ENCODE data around the gene ARL6IP4.

ARL6IP4 gene

DNA sequence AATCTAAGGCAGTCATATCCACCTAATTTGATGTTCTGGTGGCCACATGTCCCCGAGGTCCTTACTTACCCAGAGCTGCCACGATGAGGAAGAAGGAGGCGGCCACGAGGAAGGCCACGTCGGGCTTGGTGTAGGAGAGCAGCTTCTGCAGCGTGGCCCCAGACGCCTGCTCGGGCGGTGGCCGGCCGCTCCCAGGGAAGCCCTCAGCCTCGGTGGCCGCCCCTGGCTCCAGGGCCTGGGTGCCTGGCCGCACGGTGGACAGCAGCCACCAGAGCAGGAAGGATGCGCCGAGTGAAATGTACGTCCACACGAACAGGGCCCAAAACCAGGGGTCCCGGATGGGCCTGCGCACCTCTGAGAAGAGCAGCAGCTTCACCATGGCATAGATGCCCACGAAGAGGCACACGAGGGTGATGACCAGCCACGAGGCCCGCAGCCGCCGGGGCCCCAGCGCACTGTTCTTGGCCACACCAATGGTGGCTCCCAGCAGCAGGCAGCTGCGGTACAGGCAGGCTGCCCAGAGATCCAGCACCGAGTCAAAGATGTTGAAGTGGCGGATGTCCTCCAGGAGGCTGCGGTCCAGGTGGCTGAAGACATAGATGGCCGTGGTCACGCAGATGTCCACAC, 20.8 kb upstream of the ARL6IP4 start:
- DNase-seq, result no peak

DNA sequence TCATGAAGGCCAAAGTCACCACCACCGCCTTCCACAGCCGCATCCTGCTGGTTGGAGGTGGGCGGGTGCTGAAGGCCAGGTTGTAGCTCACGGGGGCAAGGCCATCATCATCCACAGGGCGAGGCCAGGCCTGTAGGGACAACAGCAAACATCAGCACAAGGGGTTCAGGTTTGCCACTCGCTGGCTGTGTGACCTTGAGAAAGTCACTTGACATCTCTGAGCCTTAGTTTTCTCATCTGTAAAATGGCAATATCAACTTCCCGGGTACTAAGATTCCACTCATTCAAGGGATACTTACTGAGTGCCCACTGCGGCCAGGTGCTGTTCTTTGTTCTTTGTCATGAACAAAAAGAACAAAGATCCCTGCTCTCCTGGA, 20.3 kb upstream of the ARL6IP4 start:
- DNase-seq, result no peak

DNA sequence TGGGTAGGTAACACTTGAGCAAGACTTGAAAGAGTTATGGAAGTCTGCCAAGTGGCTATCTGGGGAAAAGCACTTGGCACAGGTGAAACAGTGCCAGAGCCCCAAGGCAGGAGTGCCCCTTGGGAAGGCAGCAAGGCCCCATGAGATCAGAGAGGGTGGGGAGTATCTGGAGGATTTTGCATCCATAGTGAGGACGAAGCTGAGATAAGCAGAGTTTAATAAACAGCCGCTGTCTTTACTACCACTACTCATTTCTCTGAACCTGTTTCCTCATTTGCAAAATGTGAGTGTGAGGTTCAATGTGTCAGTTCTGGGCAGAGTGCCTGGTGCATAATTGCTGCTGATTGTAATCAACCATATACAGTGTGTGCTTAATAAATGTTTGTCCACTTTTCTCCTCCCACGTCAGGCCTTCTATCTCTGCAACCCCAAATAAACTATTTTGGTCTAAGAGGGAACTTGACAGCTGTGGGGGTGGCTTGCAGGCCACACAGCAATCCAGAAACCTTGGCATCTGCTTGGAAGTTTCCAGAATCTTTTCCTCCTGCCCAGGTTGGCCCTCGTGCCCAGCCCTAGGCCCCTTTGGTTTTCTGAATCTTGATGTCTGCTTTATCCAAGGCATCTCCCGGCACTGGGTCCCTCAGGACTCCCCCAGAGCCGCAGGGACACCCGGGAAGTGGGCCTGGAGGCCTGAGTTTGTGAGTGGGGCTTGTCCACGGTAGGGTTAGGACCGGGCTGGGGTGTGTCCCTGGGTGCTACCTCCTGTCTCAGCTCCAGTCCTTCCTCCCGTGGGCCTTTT, 18.8 kb upstream of the ARL6IP4 start:
- no peak for DNase-seq

DNA sequence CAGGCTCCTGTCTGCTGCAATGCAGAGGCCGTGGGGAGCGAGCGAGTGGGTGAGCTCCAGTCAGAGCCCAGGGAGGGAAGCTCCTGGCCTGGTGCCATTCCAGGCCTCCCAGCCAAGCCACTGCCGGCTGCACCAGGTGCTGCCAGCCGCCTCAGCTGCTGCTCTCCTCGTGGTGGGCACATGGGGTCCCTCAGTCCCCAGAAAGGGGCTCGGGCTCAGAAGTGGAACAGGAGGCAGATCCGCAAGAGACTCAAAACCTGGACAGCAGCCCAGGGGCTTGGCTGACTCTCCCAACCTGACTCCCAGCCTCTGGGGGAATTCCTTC, 16.6 kb upstream of the ARL6IP4 start:
- no peak for DNase-seq

DNA sequence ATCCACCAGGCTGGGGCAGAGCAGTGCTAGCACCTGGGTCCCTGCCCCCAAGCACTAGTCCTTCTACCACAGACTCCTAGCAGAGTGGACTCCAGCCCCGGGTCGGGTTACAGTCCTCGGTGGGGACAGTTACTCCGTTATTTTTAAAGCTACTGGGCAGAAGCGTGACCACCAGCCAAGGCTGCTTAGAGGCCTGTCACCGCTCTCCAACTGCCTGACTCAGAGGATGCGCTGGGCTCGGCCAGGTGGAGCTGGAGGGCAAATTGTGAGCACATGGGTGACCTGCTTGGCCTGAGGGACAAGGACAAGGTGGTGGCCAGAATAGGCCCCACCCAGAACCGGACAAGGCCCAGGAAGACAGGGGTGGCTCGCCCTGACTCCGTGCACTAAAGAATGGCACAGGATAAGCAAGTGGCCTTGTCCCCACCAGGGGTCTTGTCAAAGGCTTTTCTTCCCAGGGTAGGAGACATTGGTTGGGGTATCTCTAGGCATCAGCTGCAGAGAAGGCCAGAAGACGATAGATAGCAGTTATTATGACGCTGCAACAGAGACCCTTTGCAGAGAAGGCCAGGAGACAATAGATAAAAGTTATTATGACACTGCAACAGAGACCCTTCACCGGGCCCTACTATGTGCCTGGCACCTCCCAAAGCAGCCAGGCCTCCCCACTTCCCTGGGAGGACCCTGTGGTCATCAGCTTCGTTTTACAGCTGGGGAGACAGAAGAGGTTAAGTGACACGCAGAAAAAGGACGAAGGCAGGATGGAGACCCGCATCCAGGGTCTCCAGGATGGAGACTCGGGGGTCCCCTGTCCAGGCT, 15.8 kb upstream of the ARL6IP4 start:
- DNase-seq, result no peak

DNA sequence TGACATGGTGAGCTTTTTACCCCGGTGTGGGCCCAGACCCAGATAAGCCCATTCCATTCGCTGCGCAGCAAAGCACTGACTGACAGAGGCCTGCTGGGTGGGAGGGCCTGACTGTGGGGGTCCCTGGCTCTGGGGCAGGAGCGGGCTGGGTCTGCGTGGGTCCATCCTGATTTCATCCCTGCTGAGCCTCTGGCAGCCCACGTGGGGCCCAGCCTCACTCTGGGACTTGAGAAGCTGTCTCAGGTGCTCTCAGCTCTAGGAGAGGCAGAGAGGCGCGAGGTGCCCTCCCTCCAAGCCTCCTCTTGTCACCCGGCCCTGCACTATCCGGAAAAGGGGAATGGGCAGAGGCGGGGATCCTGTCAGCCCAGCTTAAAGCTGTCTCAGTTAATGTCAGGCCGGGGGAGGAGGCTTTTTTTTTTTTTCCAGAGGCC, 15.1 kb upstream of the ARL6IP4 start:
- DNase-seq, result no peak

DNA sequence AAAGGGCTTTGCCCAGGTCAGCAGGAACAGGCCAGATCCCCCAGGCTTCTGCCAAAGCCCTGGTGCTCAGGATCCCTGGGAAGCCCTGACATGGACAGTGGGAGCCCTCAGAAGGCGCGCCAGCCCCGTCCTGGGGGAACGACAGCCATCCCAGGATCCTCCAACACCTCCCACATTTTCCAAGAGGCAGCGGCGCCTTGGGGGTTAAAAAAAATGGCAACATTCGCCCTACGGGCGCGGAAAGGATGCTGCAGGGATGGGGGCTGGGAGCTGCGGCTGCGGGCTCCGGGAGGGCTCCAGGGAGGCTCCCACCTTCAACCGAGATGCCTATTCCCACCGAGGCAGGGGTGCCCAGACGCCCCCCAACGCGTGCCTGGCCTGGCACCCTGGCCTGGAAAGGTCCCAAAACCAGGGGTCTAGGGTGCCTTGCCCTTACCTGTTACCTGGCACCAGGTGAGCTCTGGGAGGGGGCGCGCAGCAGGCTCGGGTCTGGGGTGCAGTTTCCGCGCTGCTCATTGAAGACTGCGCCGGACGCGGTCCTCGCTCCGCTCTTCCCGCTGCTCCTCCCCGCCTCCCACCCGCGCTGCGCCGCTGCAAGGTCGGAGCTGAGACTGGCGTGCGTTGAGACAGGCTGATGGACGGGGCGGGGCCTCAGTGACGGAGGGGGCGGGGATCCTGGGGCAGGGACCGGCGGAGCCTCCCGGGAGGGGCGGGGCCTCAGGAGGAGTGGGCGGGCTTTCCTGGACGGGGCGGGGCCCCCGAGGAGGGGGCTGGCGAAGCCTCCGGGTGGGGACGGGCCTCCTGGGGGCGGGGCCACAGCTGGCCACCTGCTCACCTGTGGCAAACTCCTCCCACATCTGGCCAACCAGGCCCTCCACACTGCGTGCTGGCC, 14.4 kb upstream of the ARL6IP4 start, which contains the start of gene ABCB9:
Gene ABCB9, minus strand, starts transcription at position 613 of the 892 bp plus-strand sequence. CDS start 6,228 bp downstream, outside the sequence.
- peak; percentile 90 for DNase-seq

DNA sequence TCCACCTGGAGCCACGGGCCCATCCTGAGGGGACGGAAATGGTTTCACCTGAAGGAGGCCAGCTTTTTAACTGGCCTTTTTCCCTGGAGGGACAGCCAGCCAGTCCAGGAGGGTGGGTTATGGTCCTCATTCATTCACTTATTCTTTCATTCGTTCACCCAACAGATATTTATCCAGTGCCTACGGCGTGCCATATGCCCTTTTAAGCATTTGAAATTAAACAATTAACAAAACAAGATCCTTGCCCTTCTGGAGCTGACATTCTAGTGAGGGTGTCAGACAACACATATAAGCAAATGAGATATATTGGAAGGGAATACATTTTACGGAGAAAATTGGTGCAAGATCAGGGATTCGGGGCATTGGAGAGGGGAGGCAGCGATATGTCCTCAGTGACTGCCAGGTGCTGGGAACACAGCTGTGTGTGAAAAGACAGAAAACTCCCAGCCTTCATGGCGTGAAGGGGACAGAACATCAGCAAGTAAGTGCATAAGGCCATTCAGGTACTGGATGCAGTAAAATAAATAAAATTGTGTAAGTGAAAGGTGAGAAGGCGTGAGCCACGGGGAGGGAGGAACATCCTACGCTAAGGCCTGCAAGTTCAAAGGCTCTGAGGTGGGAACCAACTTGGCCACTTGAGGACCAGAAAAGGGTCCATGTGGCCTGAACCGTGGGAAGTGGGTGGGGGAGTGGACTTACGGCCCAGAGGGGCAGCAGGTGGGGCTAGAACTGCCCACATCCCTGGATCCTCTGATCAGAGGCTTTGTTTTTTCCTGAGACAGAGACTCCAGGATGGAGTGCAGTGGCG, 13.5 kb upstream of the ARL6IP4 start:
- DNase-seq, result no peak

DNA sequence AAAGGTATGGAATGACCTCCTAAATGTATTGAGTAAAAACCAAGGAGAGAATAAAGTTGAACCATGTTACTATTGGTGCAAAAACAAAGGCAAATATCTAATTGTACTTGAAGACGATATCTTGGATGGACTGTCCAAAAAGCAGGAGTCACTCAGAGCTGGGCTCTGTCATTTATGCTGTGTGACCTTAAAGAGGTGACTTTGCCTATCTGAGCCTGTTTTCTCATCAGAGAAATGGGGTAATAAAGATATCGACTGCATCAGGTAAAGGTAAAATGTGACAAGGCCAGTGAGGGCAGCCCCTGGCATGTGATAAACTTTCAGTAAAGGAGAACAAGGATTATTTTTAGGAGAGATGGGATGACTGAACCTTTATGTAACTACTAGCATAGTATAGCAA, 12.4 kb upstream of the ARL6IP4 start:
- DNase-seq, result no peak

DNA sequence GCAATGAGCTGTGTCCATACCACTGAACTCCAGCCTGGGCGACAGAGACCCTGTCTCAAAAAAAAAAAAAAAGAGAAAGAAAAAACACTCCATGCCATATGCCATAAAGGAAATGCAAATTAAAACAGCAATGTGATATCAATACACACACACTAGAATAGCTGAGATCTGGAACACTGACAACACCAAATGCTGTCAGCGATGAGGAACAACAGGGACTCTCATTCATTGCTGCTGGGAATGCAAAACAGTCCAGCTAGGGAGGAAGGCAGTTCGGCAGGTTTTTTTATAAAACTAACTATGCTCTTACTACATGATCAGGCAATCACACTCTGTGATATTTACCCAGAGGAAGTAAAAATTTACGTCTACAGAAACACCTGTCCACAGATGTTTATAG, 10.8 kb upstream of the ARL6IP4 start:
- peak; percentile 16 for DNase-seq

DNA sequence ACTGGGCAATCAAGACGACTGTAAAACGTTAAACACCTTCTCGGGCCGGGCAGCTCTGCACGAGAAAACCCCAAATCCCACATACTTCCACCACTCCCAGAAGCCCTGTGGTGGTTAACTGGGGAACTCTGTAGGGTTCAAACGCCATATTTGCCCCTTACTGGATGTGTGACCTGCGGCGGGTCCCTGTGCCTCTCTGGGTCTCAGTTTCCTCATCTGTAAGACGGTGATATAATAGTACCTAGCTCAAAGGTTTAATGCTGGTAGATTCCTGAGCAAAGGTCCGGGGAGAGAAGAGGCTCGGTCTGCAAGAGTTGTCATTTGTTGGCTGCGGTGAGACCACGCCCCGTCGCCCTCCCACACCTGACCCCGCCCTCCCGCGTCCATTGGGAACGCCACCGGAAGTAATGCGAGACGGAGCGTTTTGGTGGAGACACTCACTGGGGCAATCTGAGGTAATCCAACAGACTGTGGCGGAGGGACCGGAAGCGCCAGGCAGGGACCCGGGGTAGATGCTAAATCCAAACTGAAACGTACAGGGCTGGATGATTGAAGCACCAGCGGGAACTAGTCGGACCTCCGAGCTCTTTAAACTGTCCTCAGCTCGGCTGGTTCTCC, 6.1 kb upstream of the ARL6IP4 start:
- DNase-seq, result peak; percentile 99

DNA sequence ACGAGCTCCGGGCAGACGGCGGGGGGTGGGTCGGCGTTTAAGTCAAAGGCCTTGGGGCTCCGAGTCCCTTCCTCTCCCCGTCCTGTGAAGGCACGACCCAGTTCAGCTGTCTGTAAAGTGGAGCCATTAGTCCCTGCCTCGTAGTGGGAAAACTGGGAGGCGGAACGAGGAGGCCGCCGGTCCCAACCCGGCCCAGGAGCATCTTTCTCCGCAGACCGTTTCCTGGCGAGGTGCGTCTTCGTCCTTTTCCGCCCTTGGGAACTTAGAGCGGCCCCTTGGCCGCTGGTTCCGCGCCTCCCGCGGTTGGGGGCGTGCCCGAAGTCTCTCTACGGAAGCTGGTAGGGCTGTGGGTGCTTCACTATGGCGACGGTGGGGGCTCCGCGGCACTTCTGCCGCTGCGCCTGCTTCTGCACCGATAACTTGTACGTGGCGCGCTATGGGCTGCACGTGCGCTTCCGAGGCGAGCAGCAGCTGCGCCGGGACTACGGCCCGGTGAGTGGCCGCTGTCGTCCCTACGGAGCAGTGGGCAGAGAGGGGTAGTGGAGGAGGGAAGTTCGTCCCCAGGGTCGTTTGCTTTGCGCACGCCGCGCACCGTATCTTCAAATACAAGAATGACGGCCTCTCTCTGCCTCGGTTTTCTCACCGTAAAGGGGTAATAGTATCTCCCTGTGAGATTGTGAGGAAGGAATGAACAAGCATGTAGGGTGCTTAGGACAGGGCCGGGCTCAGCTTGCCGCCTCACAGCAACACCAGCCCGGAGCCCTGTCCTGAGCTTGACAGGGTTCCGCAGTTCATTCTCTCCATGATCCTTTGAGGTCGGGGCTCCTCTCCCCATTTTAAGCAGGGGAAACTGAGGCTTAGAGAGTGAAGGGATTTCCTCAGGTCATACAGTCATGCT, 5.3 kb upstream of the ARL6IP4 start, which contains the start of gene OGFOD2:
Gene OGFOD2, plus strand, starts transcription at position 353 of the 898 bp plus-strand sequence. Its CDS starts 8 bp downstream, at position 361.
- DNase-seq, result peak; percentile 91

DNA sequence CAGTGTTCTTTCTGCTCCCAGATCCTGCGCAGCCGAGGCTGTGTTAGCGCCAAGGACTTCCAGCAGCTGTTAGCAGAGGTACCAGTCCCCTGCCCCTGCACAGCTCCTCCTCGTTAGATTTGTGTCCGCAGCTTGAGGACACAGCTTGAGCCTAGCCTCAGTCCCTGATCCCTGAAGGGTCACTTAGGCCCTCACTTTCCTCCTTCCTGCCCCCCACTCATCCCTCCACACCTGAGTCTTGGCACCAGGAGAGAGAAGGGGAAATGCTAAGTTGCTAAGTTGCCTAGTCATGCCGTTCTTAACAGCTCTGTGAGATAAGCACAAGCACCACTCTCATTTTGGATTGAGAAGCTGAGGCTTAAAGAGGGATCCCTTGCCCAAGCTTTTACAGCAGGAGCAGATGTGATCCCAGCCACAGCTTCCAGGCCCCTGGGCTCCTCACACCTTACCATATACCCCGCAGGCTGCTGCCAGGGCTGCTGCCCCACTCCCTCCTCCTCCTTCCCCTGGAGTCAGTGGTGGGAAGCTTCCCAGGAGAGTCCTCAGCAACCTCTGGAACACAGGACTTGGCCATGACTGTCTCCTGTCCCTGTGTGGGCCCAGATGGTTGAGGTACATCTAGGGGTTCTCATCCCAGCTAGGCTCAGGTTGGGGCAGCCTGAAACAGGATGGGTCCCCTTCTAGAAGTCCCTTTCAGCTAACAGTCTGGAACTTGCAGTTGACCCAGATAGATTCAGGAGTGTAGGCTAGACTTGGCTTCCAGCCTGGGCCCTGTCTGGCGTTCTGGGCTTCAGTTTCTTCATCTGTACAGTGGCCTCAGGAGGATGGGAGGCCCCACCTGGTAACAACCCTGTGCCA, 4.5 kb upstream of the ARL6IP4 start:
- no peak for DNase-seq

DNA sequence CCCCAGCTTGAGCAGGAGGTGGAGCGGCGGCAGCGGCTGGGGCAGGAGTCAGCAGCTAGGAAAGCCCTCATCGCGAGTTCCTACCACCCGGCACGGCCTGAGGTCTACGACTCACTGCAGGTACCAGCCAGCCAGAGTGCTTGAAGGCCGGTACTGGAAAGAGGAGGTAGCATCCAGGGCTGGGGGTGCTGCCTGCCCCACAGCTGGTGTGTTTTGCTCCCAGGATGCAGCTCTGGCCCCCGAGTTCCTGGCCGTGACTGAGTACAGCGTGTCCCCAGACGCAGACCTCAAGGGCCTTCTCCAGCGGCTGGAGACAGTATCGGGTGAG, 3.9 kb upstream of the ARL6IP4 start:
- no peak for DNase-seq

DNA sequence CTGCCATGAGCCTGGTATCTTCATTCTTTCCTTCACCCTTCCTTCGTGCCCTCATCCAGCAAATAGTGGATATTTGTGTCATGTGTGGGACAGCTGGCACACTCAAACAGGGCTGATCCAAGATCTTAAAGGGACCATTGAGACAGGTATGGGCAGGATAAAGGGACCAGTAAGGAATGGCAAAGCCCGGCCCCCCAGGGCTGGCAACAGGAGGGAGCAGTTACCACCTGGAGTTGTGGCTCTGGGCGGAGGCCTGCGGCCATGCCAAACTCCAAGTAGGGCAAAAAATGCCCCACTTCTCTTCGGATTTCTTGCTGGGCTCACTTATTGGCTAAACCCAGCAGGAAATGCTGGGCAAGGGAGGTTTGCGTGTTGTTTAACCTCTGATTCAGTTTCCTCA, 3.3 kb upstream of the ARL6IP4 start:
- DNase-seq, result no peak

DNA sequence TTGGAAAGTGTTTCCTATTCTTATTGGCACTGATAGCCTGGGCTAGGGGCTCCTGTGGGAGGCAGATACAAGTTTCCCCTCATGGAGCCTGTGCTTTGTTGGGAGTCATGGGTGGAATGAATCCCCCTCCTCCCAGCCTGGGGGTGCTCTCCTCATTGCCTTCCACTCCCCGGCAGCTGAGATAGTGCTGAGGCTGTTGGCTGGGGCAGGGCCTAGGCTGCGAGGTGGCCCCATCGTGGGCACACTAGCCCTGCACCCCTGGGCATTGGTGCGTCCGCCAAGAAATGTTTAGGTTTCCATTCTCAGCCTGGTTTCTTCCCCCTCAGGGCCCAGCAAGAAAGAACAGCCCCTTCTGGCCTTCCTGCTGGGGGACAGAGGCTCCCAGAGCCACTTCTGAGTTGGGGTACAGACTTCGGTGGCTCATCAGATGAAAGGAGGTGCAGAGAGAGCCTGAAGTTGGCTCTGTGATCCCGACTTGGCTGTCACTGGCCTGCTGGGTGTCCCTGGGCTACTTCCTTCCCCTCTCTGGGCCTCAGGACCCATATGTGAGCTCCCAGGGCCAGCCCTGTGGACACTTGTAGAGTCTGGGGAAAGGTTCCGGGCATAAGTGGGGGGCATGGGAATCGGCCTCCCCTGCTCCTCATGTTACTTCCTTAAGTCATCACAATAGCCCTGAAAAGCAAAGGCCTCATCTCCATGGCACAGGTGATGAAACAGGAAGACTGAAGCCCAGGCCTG, 2.7 kb upstream of the ARL6IP4 start:
- no peak for DNase-seq

DNA sequence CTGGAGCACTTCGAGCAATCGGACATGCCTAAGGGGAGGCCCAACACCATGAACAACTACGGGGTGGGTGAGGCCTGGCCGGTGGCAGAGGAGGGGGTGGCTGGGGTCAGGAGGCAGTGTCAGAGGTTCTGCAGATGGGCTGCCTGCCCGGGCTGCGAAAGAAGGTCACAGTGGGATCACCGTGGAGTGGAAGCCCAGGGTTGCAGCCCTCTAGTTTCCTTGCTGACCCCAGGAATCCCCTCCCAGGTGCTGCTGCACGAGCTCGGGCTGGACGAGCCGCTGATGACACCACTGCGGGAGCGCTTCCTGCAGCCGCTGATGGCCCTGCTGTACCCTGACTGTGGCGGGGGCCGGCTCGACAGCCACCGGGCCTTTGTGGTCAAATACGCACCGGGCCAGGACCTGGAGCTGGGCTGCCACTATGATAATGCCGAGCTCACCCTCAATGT, 1.9 kb upstream of the ARL6IP4 start:
- no peak for DNase-seq
